Cardiac fibroblast (primary cell): ENCODE data around the gene CNKSR1.

Experiments used
- DNase-seq, 2 donors: peaks; one replicate each; pipeline versions ENCODE4 v3.0.0 to v3.0.0-alpha.2; 2010; ENCODE audit warnings: low read depth in 2 of 2
- H3K4me3 ChIP-seq, 2 donors: replicated peaks in 1 of 2; 1 replicate in 1 of 2; 2 replicates in 1 of 2; pipeline ENCODE4 v1.5.1; 2011; ENCODE audit warnings: low read depth in 2 of 2, low read length in 2 of 2, mild to moderate bottlenecking in 2 of 2, moderate library complexity in 1 of 2
- CTCF ChIP-seq: IDR thresholded peaks from one replicate; pipeline ENCODE4 v1.5.1; 2011; ENCODE audit warnings: low read depth, mild to moderate bottlenecking, low read length, inconsistent platforms

The CNKSR1 gene

GRCh38 chr1:26160527-26161414 lies 16.5 kb upstream of the CNKSR1 start:
- DNase-seq = no peak
- no peak overlapping the region for H3K4me3 ChIP-seq
- TF ChIP-seq CTCF = no peak

GRCh38 chr1:26161415-26162219 lies 15.7 kb upstream of the CNKSR1 start:
- H3K4me3 ChIP-seq = peak overlapping the region; percentile 25 to 38
- DNase-seq = peak; percentile 50 to 51
- TF ChIP-seq CTCF = no peak

- peak in 1 of 2 donors; percentile 37 for DNase-seq
- TF ChIP-seq CTCF = no peak
- H3K4me3 ChIP-seq = peak overlapping the region; percentile 25 to 38
Measured at GRCh38 chr1:26162220-26162709, 15.0 kb upstream of the CNKSR1 start.

- DNase-seq = no peak
- no peak for TF ChIP-seq CTCF
- H3K4me3 ChIP-seq = peak overlapping the region in 1 of 2 donors; percentile 21
Measured at GRCh38 chr1:26163684-26164035, 13.6 kb upstream of the CNKSR1 start.

GRCh38 chr1:26164036-26164860 lies 13.0 kb upstream of the CNKSR1 start:
- peak in 1 of 2 donors; percentile 31 for DNase-seq
- no peak for TF ChIP-seq CTCF
- H3K4me3 ChIP-seq = peak overlapping the region; percentile 42 to 44
